HG03378 (cell line): Measurements from ENCODE around the gene MACROD2.
"Not testable (repeated sequence)": the region's sequence is repeated elsewhere in the genome, so short reads cannot be mapped to it uniquely, and the experiment has no call there.

Experiments used
- ATAC-seq: cut with Tn5 transposase; IDR thresholded peaks from one replicate; pipeline ENCODE4 v1.9.1; 2021; ENCODE audit warnings: mild to moderate bottlenecking, moderate library complexity; ENCODE audit not compliant: unreplicated experiment

Gene MACROD2

GRCh38 chr20:15178581-15178980, 1183.3 kb downstream of the MACROD2 start:
- no peak for ATAC-seq

DNA sequence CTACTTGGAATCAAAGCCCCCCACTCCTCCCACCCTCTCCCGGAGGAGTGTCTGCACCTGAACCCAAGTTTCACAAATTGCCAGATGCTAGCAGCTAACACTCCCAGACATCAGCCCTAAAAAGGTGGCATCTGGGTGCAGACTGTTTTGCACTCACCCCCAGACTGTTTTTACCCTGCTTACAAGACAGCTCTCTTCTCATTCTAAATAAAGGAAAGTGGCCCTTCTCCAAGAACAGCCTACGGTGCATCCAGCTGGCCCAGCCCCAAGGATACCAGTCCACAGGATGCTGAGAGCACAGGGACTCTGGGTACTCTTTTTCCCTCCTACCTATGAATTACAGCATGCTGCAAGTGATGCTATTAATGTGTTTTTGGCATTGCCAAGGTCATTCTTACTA, 1184.1 kb downstream of the MACROD2 start:
- no peak for ATAC-seq

DNA sequence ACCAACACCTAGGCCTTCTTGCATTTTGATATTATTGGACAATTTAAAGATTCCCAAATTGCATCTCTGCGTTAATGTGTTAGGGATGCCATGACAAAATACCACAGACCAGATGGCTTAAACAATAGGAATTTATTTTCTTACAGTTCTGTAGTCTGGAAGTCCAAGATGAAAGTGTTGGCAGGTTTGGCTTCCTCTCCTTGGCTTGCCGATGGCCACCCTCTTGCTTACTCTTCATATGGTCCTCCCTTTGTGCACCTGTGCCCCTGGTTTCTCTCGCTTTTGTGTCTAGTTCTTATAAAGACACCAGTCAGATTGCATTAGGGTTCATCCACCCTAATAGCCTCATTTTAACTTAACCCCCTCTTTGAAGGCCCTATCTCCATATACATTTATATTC, 1184.5 kb downstream of the MACROD2 start:
- ATAC-seq = no peak

DNA sequence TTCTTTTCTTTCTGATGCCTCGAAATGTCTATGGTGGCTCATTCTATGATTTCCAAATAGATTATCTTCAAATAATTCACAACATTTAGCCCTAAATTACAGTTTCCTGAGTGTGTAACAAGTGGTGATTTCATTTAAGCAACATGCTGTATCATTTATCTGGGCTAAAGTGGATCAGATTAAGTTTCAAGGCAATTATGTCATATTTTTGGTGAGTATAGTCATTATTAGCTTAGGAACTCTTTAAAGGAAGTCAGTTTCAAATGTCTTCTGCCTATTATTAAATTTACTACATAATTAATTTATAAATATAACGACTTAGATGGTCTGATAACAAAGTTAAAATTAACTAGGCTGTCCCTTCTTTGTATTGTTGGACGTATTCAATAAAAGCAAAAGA, 1190.0 kb downstream of the MACROD2 start:
- no peak for ATAC-seq

GRCh38 chr20:15185913-15186312, 1190.6 kb downstream of the MACROD2 start:
- no peak for ATAC-seq

- ATAC-seq = no peak
Measured at GRCh38 chr20:15187612-15188011, 1192.3 kb downstream of the MACROD2 start.

GRCh38 chr20:15188415-15188814, 1193.1 kb downstream of the MACROD2 start:
- no peak for ATAC-seq

- no peak for ATAC-seq
Measured at GRCh38 chr20:15191082-15191723, 1195.9 kb downstream of the MACROD2 start.

GRCh38 chr20:15195378-15195777, 1200.1 kb downstream of the MACROD2 start:
- no peak for ATAC-seq

DNA sequence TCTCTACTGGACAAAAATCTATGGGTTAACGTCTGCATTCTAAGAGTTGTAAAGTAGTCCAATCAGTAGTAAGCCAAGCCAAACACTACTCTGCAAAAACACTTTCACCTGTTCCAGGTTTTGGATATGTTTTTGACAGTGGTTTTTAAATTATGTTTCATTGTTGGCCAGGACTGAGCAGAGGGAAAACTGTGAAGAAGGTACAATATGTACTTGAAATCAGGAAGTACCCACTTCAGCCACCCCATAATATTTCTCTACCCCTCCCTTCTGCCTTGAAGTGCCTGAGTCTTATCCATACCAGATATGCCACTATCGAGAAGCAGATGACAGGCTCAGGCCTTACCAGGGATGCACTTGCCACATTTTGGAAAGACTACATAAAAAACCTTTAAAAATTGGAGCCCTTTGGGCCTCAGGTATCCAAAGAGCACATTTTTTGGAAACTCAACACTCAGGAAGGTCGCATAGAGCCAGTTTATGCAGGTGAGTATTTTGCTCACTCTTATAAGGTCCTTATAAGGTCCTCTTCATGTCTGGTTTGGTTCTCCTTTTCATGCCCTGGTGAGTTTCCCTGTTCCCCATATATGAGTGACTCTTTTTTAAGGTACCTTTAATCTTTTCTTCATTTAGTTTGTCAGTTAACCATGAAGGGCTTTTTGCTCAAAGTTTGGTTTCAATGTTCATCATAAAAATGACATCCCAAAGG, 1201.4 kb downstream of the MACROD2 start:
- no peak for ATAC-seq

- not testable (repeated sequence) for ATAC-seq
Measured at GRCh38 chr20:15198017-15198416, 1202.7 kb downstream of the MACROD2 start.

GRCh38 chr20:15199698-15200097, 1204.4 kb downstream of the MACROD2 start:
- ATAC-seq = peak; percentile 68

DNA sequence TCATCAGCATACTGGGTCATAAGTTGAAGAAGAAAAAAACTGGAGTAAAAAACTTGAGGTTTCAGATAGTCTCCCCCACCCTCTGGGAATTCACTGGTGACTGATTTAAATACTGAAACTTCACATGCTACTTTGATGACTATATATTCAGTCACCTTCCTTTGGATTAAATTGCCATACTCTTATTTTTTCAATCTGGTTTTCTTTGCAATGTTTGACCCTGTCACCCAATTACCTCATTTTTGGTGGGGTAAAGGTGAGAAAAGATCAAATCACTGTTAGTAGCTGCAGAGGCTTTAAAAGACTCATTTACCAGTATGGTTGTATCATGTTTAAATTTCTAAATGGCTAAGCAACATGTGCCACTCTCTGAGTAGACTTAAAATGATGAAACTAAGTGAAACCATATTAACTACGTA, 1204.8 kb downstream of the MACROD2 start:
- peak; percentile 95 for ATAC-seq

- ATAC-seq = no peak
Measured at GRCh38 chr20:15201602-15202001, 1206.3 kb downstream of the MACROD2 start.

DNA sequence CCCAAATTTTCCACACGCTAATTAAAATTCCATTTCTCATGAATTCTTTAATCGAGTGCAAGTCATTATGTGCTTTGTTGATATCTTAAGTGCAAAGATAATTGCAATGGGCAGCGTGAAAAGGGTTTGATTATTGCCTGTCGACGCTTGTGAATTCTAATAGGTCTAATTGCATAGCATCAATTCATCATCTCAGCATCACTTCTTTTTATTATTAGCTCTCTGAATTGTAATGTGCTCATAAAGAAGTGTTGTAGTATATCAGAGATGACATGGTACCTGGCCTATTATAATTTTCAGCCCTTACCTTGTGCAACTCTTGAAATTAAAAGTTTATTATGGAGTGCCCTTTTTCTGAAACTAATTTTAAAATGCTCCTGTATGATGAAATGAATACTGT, 1208.9 kb downstream of the MACROD2 start:
- ATAC-seq = no peak

GRCh38 chr20:15205028-15205427, 1209.7 kb downstream of the MACROD2 start:
- ATAC-seq = no peak

GRCh38 chr20:15205719-15206118, 1210.4 kb downstream of the MACROD2 start:
- ATAC-seq = no peak

DNA sequence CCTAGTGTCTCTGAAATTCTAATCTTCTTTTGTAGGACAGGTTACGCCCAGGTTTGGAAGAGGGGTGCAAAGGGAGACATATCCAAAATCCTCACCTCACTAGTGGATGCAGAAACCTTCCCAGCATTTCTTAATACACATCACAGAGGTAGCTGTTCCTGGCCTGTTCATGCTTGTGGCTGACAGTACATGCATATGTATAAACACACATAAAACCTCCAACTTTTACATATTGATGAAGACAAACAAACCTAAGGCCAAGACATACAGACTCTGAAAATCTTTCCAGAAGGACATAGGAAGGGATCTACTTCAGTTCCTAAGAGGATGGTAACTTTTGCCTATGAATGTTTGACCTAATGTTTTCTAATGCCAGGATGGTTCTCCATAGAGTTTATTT, 1214.2 kb downstream of the MACROD2 start:
- no peak for ATAC-seq

DNA sequence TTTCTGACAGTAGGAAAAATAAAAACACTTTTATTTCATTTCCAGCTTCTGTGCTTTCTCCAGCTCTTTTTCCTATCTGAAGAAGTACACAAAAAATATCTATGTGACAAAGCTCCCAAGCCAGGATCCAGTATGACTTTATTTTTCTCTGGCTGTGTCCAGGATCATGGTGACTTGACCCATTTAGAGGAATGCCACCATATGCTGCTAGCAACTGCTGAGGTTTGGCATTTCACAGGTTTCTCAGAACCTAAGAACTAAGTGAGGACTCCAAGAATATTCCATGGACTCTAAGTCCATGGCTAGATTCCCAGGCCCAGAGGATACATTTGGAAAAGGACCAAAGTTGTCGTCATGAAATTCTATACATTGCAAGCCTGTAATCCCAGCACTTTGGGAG, 1218.7 kb downstream of the MACROD2 start:
- ATAC-seq = no peak

DNA sequence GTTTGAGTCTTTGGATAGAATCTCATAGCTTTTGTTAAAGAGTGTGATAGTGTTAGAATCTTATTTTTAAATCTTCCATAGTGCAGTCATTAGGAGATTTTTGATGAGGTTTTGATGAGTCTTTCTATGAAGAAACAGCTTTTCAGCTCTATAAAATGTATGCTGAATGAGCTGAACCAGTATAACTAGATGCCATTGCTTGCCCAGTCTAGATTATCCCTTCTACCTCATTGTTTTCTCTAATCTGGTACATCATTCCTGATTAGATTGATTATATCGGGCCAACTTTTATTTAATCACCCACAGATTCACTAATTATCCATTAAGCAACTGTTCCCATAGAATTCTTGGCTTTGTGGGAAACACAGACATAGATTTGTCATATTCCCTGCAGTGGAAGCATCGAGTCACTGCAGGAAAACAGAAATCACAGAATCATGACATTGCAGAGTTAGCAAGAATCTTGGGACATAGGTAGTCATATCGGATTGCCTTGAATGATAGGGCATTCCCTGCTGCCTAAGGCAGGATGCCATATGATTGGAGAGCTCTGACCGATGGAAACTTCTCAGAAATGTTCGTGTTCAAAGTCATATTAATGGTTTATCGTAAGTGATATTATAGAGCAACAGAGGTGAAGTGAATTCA, 1224.8 kb downstream of the MACROD2 start:
- no peak for ATAC-seq

GRCh38 chr20:15220778-15221565, 1225.7 kb downstream of the MACROD2 start:
- no peak for ATAC-seq
